H9 (cell line): ENCODE measurements around the gene RIPK4. TPM values are rescaled to one million over a fixed set of nuclear protein-coding genes. Genes with fewer than 3 reads are reported as not detected.

Experiments used
- DNase-seq: peaks from one replicate; pipeline ENCODE4 v3.0.0-alpha.2; 2017
- H2AFZ ChIP-seq: one replicate; pipeline ENCODE4 v1.6.1; 2013; ENCODE audit warnings: mild to moderate bottlenecking, low read length, control low read depth, moderate library complexity
- H2AK5ac ChIP-seq: 2 replicates; pipeline ENCODE4 v1.6.1; 2013; ENCODE audit warnings: low read length, control low read depth, mixed read lengths; ENCODE audit not compliant: insufficient read length
- H2BK120ac ChIP-seq: one replicate; pipeline ENCODE4 v1.6.1; 2013; ENCODE audit warnings: low read depth, mild to moderate bottlenecking, low read length, control low read depth, inconsistent platforms; ENCODE audit not compliant: poor library complexity, severe bottlenecking
- H2BK12ac ChIP-seq: 2 replicates; pipeline ENCODE4 v1.6.1; 2013; ENCODE audit warnings: low read length, control low read depth, mixed read lengths, low read depth; ENCODE audit not compliant: insufficient read length
- H2BK15ac ChIP-seq: 2 replicates; pipeline ENCODE4 v1.6.1; 2013; ENCODE audit warnings: low read depth, low read length, control low read depth
- H2BK20ac ChIP-seq: one replicate; pipeline ENCODE4 v1.6.1; 2013; ENCODE audit warnings: low read depth, mild to moderate bottlenecking, low read length, control low read depth, inconsistent platforms; ENCODE audit not compliant: poor library complexity, severe bottlenecking
- H2BK5ac ChIP-seq: 2 replicates; pipeline ENCODE4 v1.6.1; 2013; ENCODE audit warnings: low read length, control low read depth, mixed read lengths; ENCODE audit not compliant: insufficient read length
- H3K14ac ChIP-seq: 2 replicates; pipeline ENCODE4 v1.6.1; 2013; ENCODE audit warnings: low read length, control low read depth; ENCODE audit not compliant: insufficient read depth
- H3K18ac ChIP-seq: 2 replicates; pipeline ENCODE4 v1.6.1; 2013; ENCODE audit warnings: low read depth, mild to moderate bottlenecking, mixed read lengths, low read length, control low read depth; ENCODE audit not compliant: insufficient read length
- H3K23ac ChIP-seq: 2 replicates; pipeline ENCODE4 v1.6.1; 2013; ENCODE audit warnings: low read length, control low read depth, mixed read lengths, low read depth; ENCODE audit not compliant: insufficient read length
- H3K23me2 ChIP-seq: 2 replicates; pipeline ENCODE4 v1.6.1; 2013; ENCODE audit warnings: low read depth, mild to moderate bottlenecking, mixed read lengths, low read length, control low read depth; ENCODE audit not compliant: insufficient read length, poor library complexity, severe bottlenecking
- H3K27ac ChIP-seq: 2 replicates; pipeline ENCODE4 v1.5.1; 2013; ENCODE audit warnings: low read length, control low read depth, mixed read lengths, low read depth; ENCODE audit not compliant: insufficient read length
- H3K27me3 ChIP-seq: 2 replicates; pipeline ENCODE4 v1.6.1; 2013; ENCODE audit warnings: low read length, control low read depth, inconsistent platforms; ENCODE audit not compliant: insufficient read depth
- H3K4ac ChIP-seq: 2 replicates; pipeline ENCODE4 v1.6.1; 2013; ENCODE audit warnings: low read depth, mild to moderate bottlenecking, control low read depth, inconsistent platforms, low read length, moderate library complexity
- H3K4me1 ChIP-seq: 2 replicates; pipeline ENCODE4 v1.6.1; 2013; ENCODE audit warnings: low read length, control low read depth, inconsistent platforms; ENCODE audit not compliant: insufficient read depth
- H3K4me2 ChIP-seq: 2 replicates; pipeline ENCODE4 v1.6.1; 2013; ENCODE audit warnings: low read length, control low read depth, mixed read lengths; ENCODE audit not compliant: insufficient read length, insufficient read depth
- H3K56ac ChIP-seq: 2 replicates; pipeline ENCODE4 v1.6.1; 2013; ENCODE audit warnings: low read depth, mild to moderate bottlenecking, mixed read lengths, low read length, control low read depth; ENCODE audit not compliant: insufficient read length
- H3K79me1 ChIP-seq: 2 replicates; pipeline ENCODE4 v1.6.1; 2013; ENCODE audit warnings: low read depth, mild to moderate bottlenecking, moderate library complexity, low read length, control low read depth, inconsistent platforms; ENCODE audit not compliant: insufficient read depth, poor library complexity, severe bottlenecking
- H3K79me2 ChIP-seq: 2 replicates; pipeline ENCODE4 v1.6.1; 2013; ENCODE audit warnings: low read length, control low read depth, inconsistent platforms; ENCODE audit not compliant: insufficient read depth
- H3K9ac ChIP-seq: 2 replicates; pipeline ENCODE4 v1.6.1; 2013; ENCODE audit warnings: low read length, control low read depth, mixed read lengths; ENCODE audit not compliant: insufficient read length; ENCODE audit errors: extremely low read depth
- H3K9me3 ChIP-seq: one replicate; pipeline ENCODE4 v1.6.1; 2013; ENCODE audit warnings: low read depth, low read length, inconsistent platforms; ENCODE audit not compliant: control insufficient read depth
- H3T11ph ChIP-seq: one replicate; pipeline ENCODE4 v1.6.1; 2013; ENCODE audit warnings: mild to moderate bottlenecking, low read length, control low read depth, inconsistent platforms
- H4K20me1 ChIP-seq: one replicate; pipeline ENCODE4 v1.6.1; 2013; ENCODE audit not compliant: control insufficient read depth, insufficient read length, insufficient read depth
- H4K5ac ChIP-seq: 2 replicates; pipeline ENCODE4 v1.6.1; 2013; ENCODE audit warnings: low read depth, mild to moderate bottlenecking, mixed read lengths, low read length, control low read depth; ENCODE audit not compliant: insufficient read length
- H4K8ac ChIP-seq: replicated peaks from 2 replicates; pipeline ENCODE4 v1.6.1; 2013; ENCODE audit warnings: low read length, control low read depth, mixed read lengths, low read depth; ENCODE audit not compliant: insufficient read length
- H4K91ac ChIP-seq: 2 replicates; pipeline ENCODE4 v1.6.1; 2013; ENCODE audit warnings: low read depth, mild to moderate bottlenecking, moderate library complexity, mixed read lengths, low read length, control low read depth; ENCODE audit not compliant: insufficient read length
- H3K27ac Mint-ChIP-seq, 3 experiments: 2 replicates in 2 of 3; 3 replicates in 1 of 3; pipeline ENCODE4 v1.8.0; 2020 to 2021; ENCODE audit warnings: mixed read lengths in 3 of 3, mild to moderate bottlenecking in 1 of 3, moderate library complexity in 1 of 3
- H3K27me3 Mint-ChIP-seq: 2 replicates; pipeline ENCODE4 v1.8.0; 2021; ENCODE audit warnings: low read depth, mild to moderate bottlenecking, moderate library complexity, mixed read lengths
- H3K36me3 Mint-ChIP-seq, 3 experiments: 2 replicates in 2 of 3; 3 replicates in 1 of 3; pipeline ENCODE4 v1.8.0; 2020 to 2021; ENCODE audit warnings: low read depth in 3 of 3, mixed read lengths in 3 of 3; ENCODE audit not compliant: insufficient read depth in 1 of 3
- H3K4me1 Mint-ChIP-seq, 2 experiments: 2 replicates each; pipeline ENCODE4 v1.8.0; 2020; ENCODE audit warnings: mixed read lengths in 2 of 2
- H3K4me3 Mint-ChIP-seq, 2 experiments: 2 replicates in 1 of 2; 3 replicates in 1 of 2; pipeline ENCODE4 v1.8.0; 2020 to 2021; ENCODE audit warnings: mild to moderate bottlenecking in 2 of 2, mixed read lengths in 2 of 2, moderate library complexity in 1 of 2
- H3K9me3 Mint-ChIP-seq, 2 experiments: 2 replicates in 1 of 2; 3 replicates in 1 of 2; pipeline ENCODE4 v1.8.0; 2020; ENCODE audit warnings: mild to moderate bottlenecking in 2 of 2, mixed read lengths in 2 of 2, moderate library complexity in 1 of 2
- CTCF ChIP-seq: fragments of 200-600 bp; sonication (generic); conservative IDR thresholded peaks from 3 replicates; pipeline ENCODE4 v1.8.0; 2021; ENCODE audit warnings: antibody characterized with exemption, mild to moderate bottlenecking
- WGBS: extraction: QIAGEN DNeasy Blood & Tissue Kit; methylation state at CpG from one replicate; pipeline ENCODE4 v1.1.7; 2013; ENCODE audit warnings: missing lambda C conversion rate, low lambda C conversion rate, mixed read lengths; ENCODE audit not compliant: insufficient read length; ENCODE audit errors: extremely low coverage; 5-methylcytosine and 5-hydroxymethylcytosine counted together
- total RNA-seq: library from RNA; stranded (reverse); gene quantifications from 2 replicates; pipeline ENCODE4 v1.2.1, GENCODE V29; 2021

Gene RIPK4
- total RNA-seq, 1 experiment from 2014 or later, result 2.9 TPM

- no peak overlapping the region for H3K56ac ChIP-seq
- H3K4me1 Mint-ChIP-seq, result peaks cover 9 to 23% of the 10 kb centered on the region in 2 experiments
- peaks cover 25 to 45% (median 31%) of the 10 kb centered on the region in 3 experiments for H3K36me3 Mint-ChIP-seq
- H3K27me3 ChIP-seq, result no peaks in the 10 kb centered on the region; the same call in 1 of the 2 replicates
- no peak overlapping the region for H3K4me2 ChIP-seq
- H3K4me3 Mint-ChIP-seq, result no peak overlapping the region
- no peak overlapping the region for H3K23ac ChIP-seq
- no peak overlapping the region for H2BK5ac ChIP-seq
- no peak for DNase-seq
- H3K9me3 ChIP-seq, result peaks cover under 1% of the 10 kb centered on the region
- no peak overlapping the region for H2BK20ac ChIP-seq
- H2BK120ac ChIP-seq, result no peak overlapping the region
- H4K5ac ChIP-seq, result no peak overlapping the region
- no peak overlapping the region for H2AFZ ChIP-seq
- H3K23me2 ChIP-seq, result no peaks in the 10 kb centered on the region
- no peak overlapping the region for H3T11ph ChIP-seq
- H4K20me1 ChIP-seq, result no peaks in the 10 kb centered on the region
- no peak overlapping the region for H2AK5ac ChIP-seq
- WGBS, result no CpG with 5 or more reads among the region's 26 CpGs
- no peak overlapping the region for H4K8ac ChIP-seq
- H2BK12ac ChIP-seq, result no peak overlapping the region
- H3K27ac ChIP-seq, result no peak overlapping the region
- H3K27me3 Mint-ChIP-seq, result no peaks in the 10 kb centered on the region
- no peaks in the 10 kb centered on the region for H3K4me1 ChIP-seq
- no peak overlapping the region for H3K9ac ChIP-seq
- H4K91ac ChIP-seq, result no peak overlapping the region
- H3K9me3 Mint-ChIP-seq, result peaks cover 4 to 5% of the 10 kb centered on the region in 2 experiments; a peak in 4 of 5 replicates
- 0 out of 7 replicates have a peak overlapping the region, but pooled peaks of 1 of the 3 experiments have one; percentile 22 for H3K27ac Mint-ChIP-seq
- H2BK15ac ChIP-seq, result no peak overlapping the region
- H3K79me1 ChIP-seq, result no peaks in the 10 kb centered on the region
- H3K14ac ChIP-seq, result no peak overlapping the region
- H3K4ac ChIP-seq, result no peak overlapping the region
- no peak for TF ChIP-seq CTCF
- no peak overlapping the region for H3K18ac ChIP-seq
- H3K79me2 ChIP-seq, result no peaks in the 10 kb centered on the region
These were observed 23.4 kb downstream of the RIPK4 start for GRCh38 chr21:41743321-41744027.
